IMR-90 (cell line): ENCODE measurements around the gene KIF3A. TPM values are rescaled to one million over a fixed set of nuclear protein-coding genes. Genes with fewer than 3 reads are reported as not detected.
A peak's percentile ranks its signal among the peaks of the same experiment; 100 is the strongest.

ENCODE experiments used
- ATAC-seq: fragments of 200-7000 bp; cut with Tn5 transposase; 2 replicates; pipeline ENCODE4 v1.9.1; 2020; ENCODE audit warnings: low read depth, mild to moderate bottlenecking, moderate library complexity
- BruUV-seq: library from RNA; stranded (reverse); fragments of 400-500 nt; replicated peaks from 2 replicates; lab custom pipeline; 2021; lab: Mats Ljungman, UMichigan
- CTCF ChIA-PET: fragments of 300-600 bp; formaldehyde crosslinking; extraction: SDS; loops from one replicate; lab custom pipeline; 2021; ENCODE audit warnings: antibody characterized with exemption; lab: Yijun Ruan, JAX
- POLR2A ChIA-PET: fragments of 300-600 bp; sonication (Branson Sonifier 250); formaldehyde crosslinking; loops from one replicate; lab custom pipeline; 2022; ENCODE audit warnings: antibody characterized with exemption; ENCODE audit not compliant: unreplicated experiment; lab: Charles Lee
- DNase-seq: peaks from one replicate; pipeline ENCODE4 v3.0.0; 2013
- H2AFZ ChIP-seq: replicated peaks from 2 replicates; pipeline ENCODE3; 2013; ENCODE audit warnings: low read length, mild to moderate bottlenecking; ENCODE audit not compliant: poor library complexity
- H2AK5ac ChIP-seq: 2 replicates; pipeline ENCODE4 v1.6.1; 2013; ENCODE audit warnings: low read depth, low read length, inconsistent platforms
- H2AK9ac ChIP-seq: replicated peaks from 2 replicates; pipeline ENCODE3; 2013; ENCODE audit warnings: mild to moderate bottlenecking, low read depth, low read length, moderate library complexity; ENCODE audit not compliant: poor library complexity
- H2BK120ac ChIP-seq: 2 replicates; pipeline ENCODE4 v1.6.1; 2013; ENCODE audit warnings: low read depth, low read length, inconsistent platforms
- H2BK15ac ChIP-seq: 3 replicates; pipeline ENCODE4 v1.6.1; 2013; ENCODE audit warnings: low read depth, low read length, inconsistent platforms
- H2BK20ac ChIP-seq: 2 replicates; pipeline ENCODE4 v1.6.1; 2013; ENCODE audit warnings: low read depth, mild to moderate bottlenecking, inconsistent platforms, low read length, moderate library complexity
- H2BK5ac ChIP-seq: 2 replicates; pipeline ENCODE4 v1.6.1; 2013; ENCODE audit warnings: mild to moderate bottlenecking, low read depth, low read length, inconsistent platforms; ENCODE audit not compliant: poor library complexity, severe bottlenecking
- H3K14ac ChIP-seq: replicated peaks from 2 replicates; pipeline ENCODE4 v1.6.1; 2013; ENCODE audit warnings: low read depth, low read length, inconsistent platforms
- H3K18ac ChIP-seq: 2 replicates; pipeline ENCODE4 v1.6.1; 2013; ENCODE audit warnings: low read depth, low read length, control low read depth
- H3K23ac ChIP-seq: 2 replicates; pipeline ENCODE4 v1.6.1; 2013; ENCODE audit warnings: low read depth, low read length, inconsistent platforms
- H3K27ac ChIP-seq: 2 replicates; pipeline ENCODE4 v1.5.1; 2013; ENCODE audit warnings: mild to moderate bottlenecking, control low read depth, low read length; ENCODE audit not compliant: insufficient read depth
- H3K27me3 ChIP-seq: 2 replicates; pipeline ENCODE4 v1.6.1; 2013; ENCODE audit warnings: low read length; ENCODE audit not compliant: control insufficient read depth, insufficient read depth
- H3K36me3 ChIP-seq: 2 replicates; pipeline ENCODE4 v1.6.1; 2013; ENCODE audit warnings: low read length, mixed read lengths; ENCODE audit not compliant: control insufficient read depth, insufficient read depth
- H3K4ac ChIP-seq: 2 replicates; pipeline ENCODE4 v1.6.1; 2013; ENCODE audit warnings: low read depth, low read length, inconsistent platforms
- H3K4me1 ChIP-seq: 2 replicates; pipeline ENCODE4 v1.6.1; 2013; ENCODE audit warnings: low read length, mixed read lengths; ENCODE audit not compliant: control insufficient read depth, insufficient read depth
- H3K4me2 ChIP-seq: 2 replicates; pipeline ENCODE4 v1.6.1; 2013; ENCODE audit warnings: low read depth, mild to moderate bottlenecking, control low read depth, low read length, moderate library complexity
- H3K4me3 ChIP-seq: 2 replicates; pipeline ENCODE4 v1.5.1; 2013; ENCODE audit warnings: low read depth, mild to moderate bottlenecking, control low read depth, low read length, moderate library complexity; ENCODE audit not compliant: insufficient read depth
- H3K56ac ChIP-seq: 2 replicates; pipeline ENCODE4 v1.6.1; 2013; ENCODE audit warnings: low read length, inconsistent platforms; ENCODE audit not compliant: insufficient read depth; ENCODE audit errors: extremely low read depth
- H3K79me1 ChIP-seq, 2 experiments: 2 replicates each; pipeline ENCODE4 v1.6.1; 2013; ENCODE audit warnings: low read length in 2 of 2, inconsistent platforms in 1 of 2, low read depth in 1 of 2
- H3K9ac ChIP-seq: 2 replicates; pipeline ENCODE4 v1.6.1; 2013; ENCODE audit warnings: low read depth, low read length, control low read depth
- H3K9me1 ChIP-seq: 2 replicates; pipeline ENCODE4 v1.6.1; 2013; ENCODE audit warnings: low read length, inconsistent platforms; ENCODE audit not compliant: insufficient read depth
- H3K9me3 ChIP-seq: 2 replicates; pipeline ENCODE4 v1.6.1; 2013; ENCODE audit warnings: low read length; ENCODE audit not compliant: control insufficient read depth, insufficient read depth
- H4K20me1 ChIP-seq: 2 replicates; pipeline ENCODE4 v1.6.1; 2013; ENCODE audit warnings: low read length, inconsistent platforms; ENCODE audit not compliant: insufficient read depth
- H4K5ac ChIP-seq: 2 replicates; pipeline ENCODE4 v1.6.1; 2013; ENCODE audit warnings: mild to moderate bottlenecking, low read depth, low read length, control low read depth
- H4K8ac ChIP-seq, 2 experiments: 2 replicates each; pipeline ENCODE4 v1.6.1; 2013; ENCODE audit warnings: low read depth in 2 of 2, low read length in 2 of 2, control low read depth in 1 of 2, inconsistent platforms in 1 of 2
- H4K91ac ChIP-seq: 2 replicates; pipeline ENCODE4 v1.6.1; 2013; ENCODE audit warnings: low read depth, low read length, inconsistent platforms; ENCODE audit not compliant: insufficient read depth
- BHLHE40 ChIP-seq: fragments of 150-350 bp; IDR thresholded peaks from 2 replicates; pipeline ENCODE4 v1.6.1; 2016; ENCODE audit warnings: mild to moderate bottlenecking, low read depth, low read length
- CEBPB ChIP-seq: IDR thresholded peaks from 2 replicates; pipeline ENCODE4 v1.6.1; 2012; ENCODE audit warnings: low read depth, low read length, improper control_type of control experiment
- CHD1 ChIP-seq: IDR thresholded peaks from 2 replicates; pipeline ENCODE4 v1.6.1; 2012; ENCODE audit warnings: low read depth, low read length, improper control_type of control experiment
- FOS ChIP-seq: fragments of 150-350 bp; IDR thresholded peaks from 2 replicates; pipeline ENCODE4 v1.6.1; 2016; ENCODE audit warnings: low read depth, low read length
- MAFK ChIP-seq: IDR thresholded peaks from 2 replicates; pipeline ENCODE4 v1.6.1; 2012; ENCODE audit warnings: low read depth, low read length, improper control_type of control experiment
- MAZ ChIP-seq: IDR thresholded peaks from 2 replicates; pipeline ENCODE4 v1.6.1; 2012; ENCODE audit warnings: low read depth, mild to moderate bottlenecking, low read length, improper control_type of control experiment, moderate library complexity, borderline replicate concordance
- MXI1 ChIP-seq: IDR thresholded peaks from 2 replicates; pipeline ENCODE4 v1.6.1; 2012; ENCODE audit warnings: low read depth, mild to moderate bottlenecking, low read length, moderate library complexity, borderline replicate concordance
- NFE2L2 ChIP-seq: fragments of 150-350 bp; IDR thresholded peaks from 2 replicates; pipeline ENCODE4 v1.6.1; 2016; ENCODE audit warnings: low read depth, mild to moderate bottlenecking, low read length
- POLR2A ChIP-seq: IDR thresholded peaks from 2 replicates; pipeline ENCODE4 v1.6.1; 2012; ENCODE audit warnings: mild to moderate bottlenecking, low read depth, low read length
- RAD21 ChIP-seq: IDR thresholded peaks from 2 replicates; pipeline ENCODE4 v1.6.1; 2012; ENCODE audit warnings: low read length, improper control_type of control experiment
- RCOR1 ChIP-seq: IDR thresholded peaks from 2 replicates; pipeline ENCODE4 v1.6.1; 2012; ENCODE audit warnings: mild to moderate bottlenecking, low read length, improper control_type of control experiment; ENCODE audit not compliant: insufficient replicate concordance
- RFX5 ChIP-seq: IDR thresholded peaks from 2 replicates; pipeline ENCODE4 v1.8.0; 2012; ENCODE audit warnings: low read depth, mild to moderate bottlenecking, low read length, moderate library complexity
- SMC3 ChIP-seq: fragments of 150-350 bp; IDR thresholded peaks from 2 replicates; pipeline ENCODE4 v1.6.1; 2016; ENCODE audit warnings: low read depth, mild to moderate bottlenecking, antibody characterized with exemption, low read length, moderate library complexity
- dilution Hi-C: fragments of 300-500 bp; cut with HindIII; formaldehyde crosslinking; loops from one replicate; pipeline ENCODE4 v1.14.3; 2018; ENCODE audit warnings: low sequenced_read_pairs; ENCODE audit not compliant: unreplicated experiment
- in situ Hi-C: fragments of 300-500 bp; cut with MboI; formaldehyde crosslinking; loops from 3 replicates; pipeline ENCODE4 v1.14.3; 2019; ENCODE audit warnings: low sequenced_read_pairs, inconsistent platforms, mixed read lengths
- intact Hi-C: fragments of 100-400 bp; cut with micrococcal nuclease; formaldehyde crosslinking; loops from 2 replicates; pipeline ENCODE4 v1.10.0; 2022
- polyA plus RNA-seq, 3 experiments: library from polyadenylated mRNA; depleted of rRNA; stranded (reverse); fragments of >200 nt; gene quantifications; 2 replicates each; pipeline ENCODE4 v1.2.3, GENCODE V29; 2012; ENCODE audit warnings: low replicate concordance in 1 of 3
- total RNA-seq: library from RNA; depleted of rRNA; stranded (reverse); fragments of >200 nt; gene quantifications from 2 replicates; pipeline ENCODE4 v1.2.3, GENCODE V29; 2012
- TF ChIP-seq, protein P1 (sequence below): fragments of 150-350 bp; IDR thresholded peaks from 2 replicates; pipeline ENCODE4 v1.6.1; 2017; ENCODE audit warnings: mild to moderate bottlenecking, antibody characterized with exemption, low read length, low read depth
- TF ChIP-seq, protein P2 (sequence below): fragments of 150-350 bp; IDR thresholded peaks from 2 replicates; pipeline ENCODE4 v1.6.1; 2016; ENCODE audit warnings: low read depth, mild to moderate bottlenecking, low read length, moderate library complexity, borderline replicate concordance
- TF ChIP-seq, protein P3 (sequence below): conservative IDR thresholded peaks from 2 replicates; pipeline ENCODE4 v1.5.1; 2012; ENCODE audit warnings: mild to moderate bottlenecking, low read depth, low read length, improper control_type of control experiment

The KIF3A gene
- total and polyA plus RNA-seq, 2 of the 4 experiments (the other 2 are of a cell fraction): 4.3 to 4.5 TPM

DNA sequence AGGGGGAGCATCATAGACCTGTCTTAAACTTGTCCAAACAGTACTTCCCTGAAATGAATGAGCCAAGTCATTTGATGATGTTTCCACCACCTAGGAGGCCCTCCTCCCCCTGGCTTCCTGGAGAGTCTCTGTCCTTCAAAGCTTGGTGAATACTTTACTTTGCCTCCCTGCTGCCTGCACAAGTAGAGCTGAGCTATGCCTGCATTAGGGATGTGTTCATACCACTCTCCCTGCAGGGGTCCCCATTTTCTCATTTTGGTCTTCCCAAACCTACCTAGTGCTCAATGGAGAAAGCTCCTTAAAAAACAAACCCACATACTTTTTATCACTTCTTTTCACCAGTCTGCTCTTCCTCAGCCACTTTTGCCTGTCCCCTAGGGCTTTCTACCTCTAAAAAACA, 17.6 kb upstream of the KIF3A start:
- DNase-seq (peak; percentile 51), ATAC-seq (peak; percentile 58)
- no peaks in the 10 kb centered on the region for H3K27me3 ChIP-seq
- peaks cover 12% of the 10 kb centered on the region; the same call in 1 of the 2 replicates for H3K36me3 ChIP-seq
- no peak overlapping the region for H4K5ac ChIP-seq
- BruUV-seq: no TSS peak
- no peak overlapping the region for H4K8ac ChIP-seq
- no peak overlapping the region for H2BK120ac ChIP-seq
- H3K9me1 ChIP-seq: no peaks in the 10 kb centered on the region
- no peaks in the 10 kb centered on the region for H3K9me3 ChIP-seq
- no peak overlapping the region for H2BK15ac ChIP-seq
- no peaks in the 10 kb centered on the region for H3K79me1 ChIP-seq
- dilution Hi-C loops: no loop called here
- no peak overlapping the region for H3K4ac ChIP-seq
- H3K4me2 ChIP-seq: no peak overlapping the region
- no peak overlapping the region for H2BK5ac ChIP-seq
- CTCF ChIA-PET: interaction anchor here (1.0 to 2.8 kb wide), 6 partner anchors 9 to 66 kb away, joined by 3 to 22 read pairs (median 4); no protein-coding TSS in a partner anchor
- H3K23ac ChIP-seq: no peak overlapping the region
- no peak overlapping the region for H3K27ac ChIP-seq
- no peak overlapping the region for H3K18ac ChIP-seq
- H2AFZ ChIP-seq: no peak overlapping the region
- POLR2A ChIA-PET: no interaction called here
- H4K91ac ChIP-seq: no peak overlapping the region
- H2AK9ac ChIP-seq: no peak overlapping the region
- no peak overlapping the region for H3K9ac ChIP-seq
- H3K14ac ChIP-seq: no peak overlapping the region
- H3K4me1 ChIP-seq: peaks cover 2% of the 10 kb centered on the region; the same call in 1 of the 2 replicates
- H3K56ac ChIP-seq: no peak overlapping the region
- no peaks in the 10 kb centered on the region for H4K20me1 ChIP-seq
- TF ChIP-seq CEBPB: no peak
- no peak for TF ChIP-seq CHD1
- no peak for TF ChIP-seq FOS
- TF ChIP-seq BHLHE40: no peak
- TF ChIP-seq, protein P1, sequence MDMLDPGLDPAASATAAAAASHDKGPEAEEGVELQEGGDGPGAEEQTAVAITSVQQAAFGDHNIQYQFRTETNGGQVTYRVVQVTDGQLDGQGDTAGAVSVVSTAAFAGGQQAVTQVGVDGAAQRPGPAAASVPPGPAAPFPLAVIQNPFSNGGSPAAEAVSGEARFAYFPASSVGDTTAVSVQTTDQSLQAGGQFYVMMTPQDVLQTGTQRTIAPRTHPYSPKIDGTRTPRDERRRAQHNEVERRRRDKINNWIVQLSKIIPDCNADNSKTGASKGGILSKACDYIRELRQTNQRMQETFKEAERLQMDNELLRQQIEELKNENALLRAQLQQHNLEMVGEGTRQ: no peak
- TF ChIP-seq, protein P2, sequence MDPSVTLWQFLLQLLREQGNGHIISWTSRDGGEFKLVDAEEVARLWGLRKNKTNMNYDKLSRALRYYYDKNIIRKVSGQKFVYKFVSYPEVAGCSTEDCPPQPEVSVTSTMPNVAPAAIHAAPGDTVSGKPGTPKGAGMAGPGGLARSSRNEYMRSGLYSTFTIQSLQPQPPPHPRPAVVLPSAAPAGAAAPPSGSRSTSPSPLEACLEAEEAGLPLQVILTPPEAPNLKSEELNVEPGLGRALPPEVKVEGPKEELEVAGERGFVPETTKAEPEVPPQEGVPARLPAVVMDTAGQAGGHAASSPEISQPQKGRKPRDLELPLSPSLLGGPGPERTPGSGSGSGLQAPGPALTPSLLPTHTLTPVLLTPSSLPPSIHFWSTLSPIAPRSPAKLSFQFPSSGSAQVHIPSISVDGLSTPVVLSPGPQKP: no peak
- TF ChIP-seq, protein P3, sequence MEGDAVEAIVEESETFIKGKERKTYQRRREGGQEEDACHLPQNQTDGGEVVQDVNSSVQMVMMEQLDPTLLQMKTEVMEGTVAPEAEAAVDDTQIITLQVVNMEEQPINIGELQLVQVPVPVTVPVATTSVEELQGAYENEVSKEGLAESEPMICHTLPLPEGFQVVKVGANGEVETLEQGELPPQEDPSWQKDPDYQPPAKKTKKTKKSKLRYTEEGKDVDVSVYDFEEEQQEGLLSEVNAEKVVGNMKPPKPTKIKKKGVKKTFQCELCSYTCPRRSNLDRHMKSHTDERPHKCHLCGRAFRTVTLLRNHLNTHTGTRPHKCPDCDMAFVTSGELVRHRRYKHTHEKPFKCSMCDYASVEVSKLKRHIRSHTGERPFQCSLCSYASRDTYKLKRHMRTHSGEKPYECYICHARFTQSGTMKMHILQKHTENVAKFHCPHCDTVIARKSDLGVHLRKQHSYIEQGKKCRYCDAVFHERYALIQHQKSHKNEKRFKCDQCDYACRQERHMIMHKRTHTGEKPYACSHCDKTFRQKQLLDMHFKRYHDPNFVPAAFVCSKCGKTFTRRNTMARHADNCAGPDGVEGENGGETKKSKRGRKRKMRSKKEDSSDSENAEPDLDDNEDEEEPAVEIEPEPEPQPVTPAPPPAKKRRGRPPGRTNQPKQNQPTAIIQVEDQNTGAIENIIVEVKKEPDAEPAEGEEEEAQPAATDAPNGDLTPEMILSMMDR: peak; percentile 44
- TF ChIP-seq MAZ: no peak
- TF ChIP-seq RFX5: no peak
- no peak for TF ChIP-seq MXI1
- TF ChIP-seq RCOR1: no peak
- TF ChIP-seq MAFK: no peak
- TF ChIP-seq NFE2L2: no peak
- TF ChIP-seq POLR2A: no peak
- TF ChIP-seq SMC3: peak; percentile 46; the same call in 1 of the 2 replicates
- peak; percentile 47; the same call in 1 of the 2 replicates for TF ChIP-seq RAD21
- H2AK5ac ChIP-seq: no peak overlapping the region
- in situ Hi-C loops: no loop called here
- intact Hi-C loops: loop anchor here (1.0 to 5.0 kb wide), 2 partner anchors 65 to 107 kb away; no protein-coding TSS in a partner anchor
- H3K4me3 ChIP-seq: no peak overlapping the region
- no peak overlapping the region for H2BK20ac ChIP-seq
